ENCODE results near the gene LRCH1. TPM values are rescaled to one million over a fixed set of nuclear protein-coding genes. Genes with fewer than 3 reads are reported as not detected.

Gene LRCH1
- total and polyA plus RNA-seq, 2 donors from 2014 or later: 10.2 to 39.0 TPM

DNA sequence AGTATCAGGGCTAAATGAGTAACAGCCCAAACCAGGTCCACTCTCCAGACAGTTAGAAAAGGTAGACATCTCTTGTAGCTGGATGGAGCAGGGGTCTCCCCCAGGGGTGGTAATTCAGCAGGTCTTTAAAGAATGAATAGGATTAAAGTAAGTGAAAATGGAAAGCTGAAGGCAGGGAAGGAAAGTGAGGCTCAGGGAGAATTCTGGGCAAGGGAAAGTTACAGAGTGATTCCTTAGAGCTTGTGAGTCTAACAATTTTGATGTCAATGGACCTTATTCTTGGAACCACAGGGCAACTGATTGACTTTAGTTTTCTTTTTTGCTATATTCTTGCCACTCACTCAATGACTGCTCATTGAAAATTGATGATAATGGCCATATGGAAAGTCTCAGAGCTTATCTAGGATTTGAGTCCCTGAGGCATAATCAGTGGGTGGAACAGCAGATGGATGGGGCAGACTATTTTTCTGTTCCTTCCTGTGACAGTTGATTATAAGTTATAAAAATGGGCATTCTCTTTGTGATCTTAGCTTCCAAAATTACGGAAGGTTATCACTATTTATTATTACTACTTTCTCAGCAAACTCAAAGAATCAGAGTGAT, 76.9 kb downstream of the LRCH1 start:
- Histone ChIP-seq H3K4me1 (ENCODE audit: control insufficient read depth in 2 of 3, insufficient read depth in 2 of 3, low read depth in 1 of 3, low read length in 3 of 3) (peaks cover 2 to 19% (median 15%) of the 10 kb centered on the region in 3 donors), H3K27ac (ENCODE audit: low read depth in 2 of 2, low read length in 2 of 2) (no peak overlapping the region), H3K9ac (ENCODE audit: low read length in 3 of 3) (no peak overlapping the region), H3K4me3 (ENCODE audit: low read length in 3 of 3) (no peak overlapping the region), H3K36me3 (ENCODE audit: control insufficient read depth in 2 of 3, insufficient read depth in 3 of 3, low read length in 3 of 3) (no peaks in the 10 kb centered on the region), H3K9me3 (ENCODE audit: control insufficient read depth in 2 of 3, insufficient read depth in 1 of 3, low read length in 3 of 3) (no peaks in the 10 kb centered on the region), H3K27me3 (ENCODE audit: control insufficient read depth, insufficient read depth, low read length) (no peaks in the 10 kb centered on the region)
- no peak for FAIRE-seq
- DNase-seq: no peak
- intact Hi-C loops (cut with DNase I): no loop called here
- TF ChIP-seq, protein P1, sequence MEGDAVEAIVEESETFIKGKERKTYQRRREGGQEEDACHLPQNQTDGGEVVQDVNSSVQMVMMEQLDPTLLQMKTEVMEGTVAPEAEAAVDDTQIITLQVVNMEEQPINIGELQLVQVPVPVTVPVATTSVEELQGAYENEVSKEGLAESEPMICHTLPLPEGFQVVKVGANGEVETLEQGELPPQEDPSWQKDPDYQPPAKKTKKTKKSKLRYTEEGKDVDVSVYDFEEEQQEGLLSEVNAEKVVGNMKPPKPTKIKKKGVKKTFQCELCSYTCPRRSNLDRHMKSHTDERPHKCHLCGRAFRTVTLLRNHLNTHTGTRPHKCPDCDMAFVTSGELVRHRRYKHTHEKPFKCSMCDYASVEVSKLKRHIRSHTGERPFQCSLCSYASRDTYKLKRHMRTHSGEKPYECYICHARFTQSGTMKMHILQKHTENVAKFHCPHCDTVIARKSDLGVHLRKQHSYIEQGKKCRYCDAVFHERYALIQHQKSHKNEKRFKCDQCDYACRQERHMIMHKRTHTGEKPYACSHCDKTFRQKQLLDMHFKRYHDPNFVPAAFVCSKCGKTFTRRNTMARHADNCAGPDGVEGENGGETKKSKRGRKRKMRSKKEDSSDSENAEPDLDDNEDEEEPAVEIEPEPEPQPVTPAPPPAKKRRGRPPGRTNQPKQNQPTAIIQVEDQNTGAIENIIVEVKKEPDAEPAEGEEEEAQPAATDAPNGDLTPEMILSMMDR (IDR thresholded peaks at IDR 0.05; ENCODE audit: borderline replicate concordance, extremely low read depth, insufficient read depth): no peak

DNA sequence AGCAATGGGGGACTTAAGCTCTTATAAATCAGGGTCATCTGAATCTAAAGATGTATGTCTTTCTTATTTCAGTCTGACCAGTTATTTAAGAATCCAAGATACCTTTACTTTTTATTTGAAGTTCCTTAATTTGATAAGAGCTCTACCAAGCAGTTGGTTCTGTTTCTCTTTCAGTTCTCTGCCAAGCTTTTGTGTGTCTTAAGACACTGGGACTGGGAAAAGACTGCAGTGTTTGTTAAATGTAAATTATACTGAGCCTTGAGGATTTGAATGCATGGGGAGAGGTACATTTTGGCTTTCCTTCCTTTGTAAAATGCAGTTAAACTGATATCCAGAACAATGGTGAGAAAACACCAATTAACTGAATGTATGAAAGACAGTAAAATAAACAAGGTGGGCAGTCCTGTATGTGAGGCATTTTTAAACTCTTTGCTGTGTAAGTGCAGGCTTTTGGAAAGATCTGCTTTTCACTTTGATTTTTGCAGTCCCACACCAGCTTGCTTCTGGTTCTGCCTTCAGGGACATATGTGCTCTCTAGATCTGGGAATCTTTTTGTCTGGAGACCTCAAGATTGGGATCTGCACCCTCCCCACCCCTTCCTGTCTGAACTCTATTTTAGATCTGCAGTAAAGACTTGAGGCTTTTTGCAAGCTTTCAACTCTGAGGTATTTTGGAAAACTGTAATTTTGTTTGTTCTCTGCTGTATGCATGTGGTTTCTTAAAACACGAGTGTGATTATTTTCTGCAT, 77.6 kb downstream of the LRCH1 start:
- TF ChIP-seq, protein P1 (IDR thresholded peaks at IDR 0.05; ENCODE audit: borderline replicate concordance, extremely low read depth, insufficient read depth): no peak
- Histone ChIP-seq H3K36me3 (ENCODE audit: control insufficient read depth in 2 of 3, insufficient read depth in 3 of 3, low read length in 3 of 3) (no peaks in the 10 kb centered on the region), H3K9ac (ENCODE audit: low read length in 3 of 3) (no peak overlapping the region), H3K27ac (ENCODE audit: low read depth in 2 of 2, low read length in 2 of 2) (no peak overlapping the region), H3K4me1 (ENCODE audit: control insufficient read depth in 2 of 3, insufficient read depth in 2 of 3, low read depth in 1 of 3, low read length in 3 of 3) (peaks cover 2 to 20% (median 15%) of the 10 kb centered on the region in 3 donors), H3K27me3 (ENCODE audit: control insufficient read depth, insufficient read depth, low read length) (no peaks in the 10 kb centered on the region), H3K9me3 (ENCODE audit: control insufficient read depth in 2 of 3, insufficient read depth in 1 of 3, low read length in 3 of 3) (no peaks in the 10 kb centered on the region), H3K4me3 (ENCODE audit: low read length in 3 of 3) (peak overlapping the region in 1 of 3 donors; percentile 1)
- intact Hi-C loops (cut with DNase I): no loop called here
- FAIRE-seq: no peak
- DNase-seq: no peak

DNA sequence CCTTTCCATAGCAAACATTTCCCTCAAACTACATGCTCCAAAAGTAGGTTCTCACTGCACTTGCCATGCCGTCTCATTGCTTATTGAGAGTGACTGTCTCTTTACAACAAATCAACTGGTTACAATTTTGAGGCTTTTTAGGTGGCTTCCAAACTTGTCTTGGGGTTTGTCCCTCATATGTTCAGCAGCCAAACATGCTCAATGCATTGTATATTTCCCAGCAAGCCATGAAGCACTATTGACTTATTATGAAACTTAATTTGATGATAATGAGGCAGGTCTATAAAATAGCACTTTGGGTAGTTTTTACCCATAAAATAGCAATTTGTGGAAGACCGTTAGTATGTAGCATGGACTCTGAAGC, 78.2 kb downstream of the LRCH1 start:
- Histone ChIP-seq H3K4me3 (ENCODE audit: low read length in 3 of 3) (peak overlapping the region in 1 of 3 donors; percentile 1), H3K9ac (ENCODE audit: low read length in 3 of 3) (no peak overlapping the region), H3K9me3 (ENCODE audit: control insufficient read depth in 2 of 3, insufficient read depth in 1 of 3, low read length in 3 of 3) (no peaks in the 10 kb centered on the region), H3K36me3 (ENCODE audit: control insufficient read depth in 2 of 3, insufficient read depth in 3 of 3, low read length in 3 of 3) (no peaks in the 10 kb centered on the region), H3K27ac (ENCODE audit: low read depth in 2 of 2, low read length in 2 of 2) (no peak overlapping the region), H3K27me3 (ENCODE audit: control insufficient read depth, insufficient read depth, low read length) (no peaks in the 10 kb centered on the region), H3K4me1 (ENCODE audit: control insufficient read depth in 2 of 3, insufficient read depth in 2 of 3, low read depth in 1 of 3, low read length in 3 of 3) (peaks cover 2 to 20% (median 15%) of the 10 kb centered on the region in 3 donors)
- intact Hi-C loops (cut with DNase I): no loop called here
- no peak for FAIRE-seq
- TF ChIP-seq, protein P1 (IDR thresholded peaks at IDR 0.05; ENCODE audit: borderline replicate concordance, extremely low read depth, insufficient read depth): no peak
- DNase-seq: no peak

All from kidney (tissue), 14 donors.